Spleen (tissue), 11 donors: ENCODE data around the gene ONECUT3. TPM values are rescaled to one million over a fixed set of nuclear protein-coding genes. Genes with fewer than 3 reads are reported as not detected.

Source experiments
- DNase-seq: peaks from one replicate; pipeline ENCODE4 v3.0.0-alpha.2; 2020
- H3K27ac ChIP-seq, 8 donors: fragments of 200-600 bp; sonication (generic) in 7 of 8; 1 replicate in 4 of 8; 2 replicates in 4 of 8; pipeline versions ENCODE4 v1.5.0 to v1.8.0; 2016 to 2021; ENCODE audit warnings: inconsistent platforms in 4 of 8, mild to moderate bottlenecking in 4 of 8, moderate library complexity in 1 of 8
- H3K27me3 ChIP-seq, 7 donors: fragments of 200-600 bp; sonication (generic) in 6 of 7; replicated peaks in 1 of 7; 1 replicate in 4 of 7; 2 replicates in 3 of 7; pipeline versions ENCODE4 v1.5.0 to v1.8.0; 2016 to 2021; ENCODE audit warnings: inconsistent platforms in 3 of 7, mild to moderate bottlenecking in 1 of 7
- H3K36me3 ChIP-seq, 6 donors: fragments of 200-600 bp; sonication (generic) in 5 of 6; 1 replicate in 4 of 6; 2 replicates in 2 of 6; pipeline versions ENCODE4 v1.5.0 to v1.8.0; 2016 to 2021; ENCODE audit warnings: inconsistent platforms in 2 of 6
- H3K4me1 ChIP-seq, 6 donors: fragments of 200-600 bp; sonication (generic) in 5 of 6; 1 replicate in 3 of 6; 2 replicates in 3 of 6; pipeline versions ENCODE4 v1.5.0 to v1.8.0; 2016 to 2021; ENCODE audit warnings: inconsistent platforms in 3 of 6
- H3K4me3 ChIP-seq, 8 donors: fragments of 200-600 bp; sonication (generic) in 7 of 8; 1 replicate in 4 of 8; 2 replicates in 4 of 8; pipeline versions ENCODE4 v1.5.0 to v1.8.0; 2016 to 2021; ENCODE audit warnings: inconsistent platforms in 4 of 8, mild to moderate bottlenecking in 4 of 8, moderate library complexity in 2 of 8
- H3K9me3 ChIP-seq, 8 donors: fragments of 200-600 bp; sonication (generic) in 7 of 8; 1 replicate in 4 of 8; 2 replicates in 4 of 8; pipeline versions ENCODE4 v1.5.0 to v1.8.0; 2016 to 2021; ENCODE audit warnings: inconsistent platforms in 4 of 8
- CTCF ChIP-seq, 11 experiments: fragments of 200-600 bp in 7 of 11; fragments of 450-650 bp in 4 of 11; sonication (generic) in 4 of 11; IDR thresholded peaks in 8 of 11; conservative IDR thresholded peaks in 3 of 11; 1 replicate in 7 of 11; 2 replicates in 4 of 11; pipeline versions ENCODE4 v1.4.0 to v1.8.0; 2016 to 2021; ENCODE audit warnings: antibody characterized with exemption in 11 of 11, inconsistent platforms in 4 of 11, mild to moderate bottlenecking in 1 of 11
- POLR2A ChIP-seq, 3 donors: fragments of 450-650 bp; IDR thresholded peaks; one replicate each; pipeline ENCODE4 v1.5.1; 2017; ENCODE audit warnings: antibody characterized with exemption in 3 of 3, mild to moderate bottlenecking in 1 of 3
- POLR2AphosphoS5 ChIP-seq, 3 donors: sonication (generic); formaldehyde crosslinking; IDR thresholded peaks; one replicate each; pipeline ENCODE4 v1.5.1; 2017; ENCODE audit warnings: antibody characterized with exemption in 3 of 3
- WGBS, 5 donors: extraction: QIAGEN DNeasy Blood & Tissue Kit in 3 of 5; methylation state at CpG; one replicate each; pipeline versions ENCODE4 v1.1.5 to v1.1.7; 2013 to 2018; 5-methylcytosine and 5-hydroxymethylcytosine counted together
- intact Hi-C: fragments of 100-400 bp; cut with DNase I; formaldehyde crosslinking; loops from one replicate; pipeline ENCODE4 v1.15.0; 2023; ENCODE audit warnings: low total_unique reads
- polyA plus RNA-seq, 3 donors: library from polyadenylated mRNA; stranded (reverse); fragments of 200-250 nt; gene quantifications; one replicate each; pipeline ENCODE4 v1.2.1, GENCODE V29; 2013
- total RNA-seq, 7 donors: library from RNA; depleted of rRNA in 3 of 7; stranded (reverse); fragments of >200 nt in 3 of 7; fragmentation: NEBNext Ultra II Directional in 4 of 7; extraction: Animal tissue kit (Norgen Biotek cat#: 25700) in 4 of 7; gene quantifications; one replicate each; pipeline versions ENCODE4 v1.1.0 to v1.2.1, GENCODE V29; 2016 to 2021
- donor health status: healthy with polysubstance abuse.
- donor health status: DM: no; HTN: no; CAD: no; lungs with moderate emphysema.
- donor health status: DM: no; HTN: no; CAD: no.
- donor health status: Bipolar disorder and iron deficiency.
- donor health status: healthy.
- donor health status: DM: no; HTN: no; CAD: no.
- donor health status: DM: yes; HTN: yes; CAD: no.

ONECUT3 gene
- total and polyA plus RNA-seq, 10 donors, result not detected

GRCh38 chr19:1755467-1756171, 2.3 kb downstream of the ONECUT3 start:
- peaks cover 0 to 67% (median 39%) of the 10 kb centered on the region in 6 donors for H3K4me1 ChIP-seq
- H3K36me3 ChIP-seq, result no peaks in the 10 kb centered on the region
- TF ChIP-seq CTCF (IDR thresholded peaks at IDR 0.05 in 8 of 11, conservative IDR thresholded peaks at IDR 0.05 in 3 of 11), result no peak
- no peak for TF ChIP-seq POLR2A (IDR thresholded peaks at IDR 0.05)
- TF ChIP-seq POLR2AphosphoS5 (IDR thresholded peaks at IDR 0.05), result no peak
- H3K9me3 ChIP-seq, result no peaks in the 10 kb centered on the region
- H3K27ac ChIP-seq, result no peak overlapping the region
- DNase-seq, result no peak
- intact Hi-C loops, result no loop called here
- no peak overlapping the region for H3K4me3 ChIP-seq
- WGBS, 5 donors, result 2 to 10% (median 4%) methylated on average over 28 to 43 of the region's 43 CpGs
- peaks cover 21 to 96% (median 91%) of the 10 kb centered on the region in 7 donors for H3K27me3 ChIP-seq

- peaks cover 20 to 96% (median 89%) of the 10 kb centered on the region in 7 donors for H3K27me3 ChIP-seq
- TF ChIP-seq POLR2A (IDR thresholded peaks at IDR 0.05) (no peak), CTCF (IDR thresholded peaks at IDR 0.05 in 8 of 11, conservative IDR thresholded peaks at IDR 0.05 in 3 of 11) (no peak), POLR2AphosphoS5 (IDR thresholded peaks at IDR 0.05) (no peak)
- H3K36me3 ChIP-seq, result no peaks in the 10 kb centered on the region
- 4 to 11% (median 8%) methylated on average over 17 to 20 of the region's 20 CpGs for WGBS, 5 donors
- H3K4me1 ChIP-seq, result peaks cover 0 to 61% (median 39%) of the 10 kb centered on the region in 6 donors
- no peak overlapping the region for H3K27ac ChIP-seq
- intact Hi-C loops, result no loop called here
- DNase-seq, result no peak
- no peaks in the 10 kb centered on the region for H3K9me3 ChIP-seq
- no peak overlapping the region for H3K4me3 ChIP-seq
Measured at GRCh38 chr19:1756264-1756663, 3.0 kb downstream of the ONECUT3 start.

GRCh38 chr19:1756705-1757465, 3.6 kb downstream of the ONECUT3 start:
- TF ChIP-seq CTCF (IDR thresholded peaks at IDR 0.05 in 8 of 11, conservative IDR thresholded peaks at IDR 0.05 in 3 of 11) (no peak), POLR2AphosphoS5 (IDR thresholded peaks at IDR 0.05) (no peak), POLR2A (IDR thresholded peaks at IDR 0.05) (no peak)
- no peak for DNase-seq
- Histone ChIP-seq H3K4me3 (peak overlapping the region in 1 of 8 donors; percentile 42), H3K36me3 (no peaks in the 10 kb centered on the region), H3K27ac (no peak overlapping the region), H3K4me1 (peaks cover 0 to 55% (median 38%) of the 10 kb centered on the region in 6 donors), H3K9me3 (no peaks in the 10 kb centered on the region), H3K27me3 (peaks cover 16 to 96% (median 89%) of the 10 kb centered on the region in 7 donors)
- intact Hi-C loops, result no loop called here
- WGBS, 5 donors, result 5 to 8% (median 5%) methylated on average over 20 to 29 of the region's 29 CpGs
